Measurements from ENCODE around the gene DBI. TPM values are rescaled to one million over a fixed set of nuclear protein-coding genes. Genes with fewer than 3 reads are reported as not detected.

Gene DBI
- total and polyA plus RNA-seq, 11 donors: 208 to 868 (median 287) TPM

GRCh38 chr2:119421304-119421703, 54.5 kb downstream of the DBI start:
- Histone ChIP-seq H3K36me3 (no peaks in the 10 kb centered on the region), H3K4me3 (no peak overlapping the region), H3K4me1 (peaks cover 0 to 6% (median 0%) of the 10 kb centered on the region in 12 donors), H3K27me3 (peaks cover 0 to 3% (median 0%) of the 10 kb centered on the region in 9 donors), H3K27ac (no peak overlapping the region), H3K9me3 (no peaks in the 10 kb centered on the region)
- ATAC-seq (no peak), DNase-seq (no peak)
- 95 to 100% (median 97%) methylated on average over 1 of the region's 1 CpG for WGBS, 4 donors
- intact Hi-C loops (cut with DNase I): no loop called here
- no peak for TF ChIP-seq POLR2A (IDR thresholded peaks at IDR 0.05)
- TF ChIP-seq, protein P1, sequence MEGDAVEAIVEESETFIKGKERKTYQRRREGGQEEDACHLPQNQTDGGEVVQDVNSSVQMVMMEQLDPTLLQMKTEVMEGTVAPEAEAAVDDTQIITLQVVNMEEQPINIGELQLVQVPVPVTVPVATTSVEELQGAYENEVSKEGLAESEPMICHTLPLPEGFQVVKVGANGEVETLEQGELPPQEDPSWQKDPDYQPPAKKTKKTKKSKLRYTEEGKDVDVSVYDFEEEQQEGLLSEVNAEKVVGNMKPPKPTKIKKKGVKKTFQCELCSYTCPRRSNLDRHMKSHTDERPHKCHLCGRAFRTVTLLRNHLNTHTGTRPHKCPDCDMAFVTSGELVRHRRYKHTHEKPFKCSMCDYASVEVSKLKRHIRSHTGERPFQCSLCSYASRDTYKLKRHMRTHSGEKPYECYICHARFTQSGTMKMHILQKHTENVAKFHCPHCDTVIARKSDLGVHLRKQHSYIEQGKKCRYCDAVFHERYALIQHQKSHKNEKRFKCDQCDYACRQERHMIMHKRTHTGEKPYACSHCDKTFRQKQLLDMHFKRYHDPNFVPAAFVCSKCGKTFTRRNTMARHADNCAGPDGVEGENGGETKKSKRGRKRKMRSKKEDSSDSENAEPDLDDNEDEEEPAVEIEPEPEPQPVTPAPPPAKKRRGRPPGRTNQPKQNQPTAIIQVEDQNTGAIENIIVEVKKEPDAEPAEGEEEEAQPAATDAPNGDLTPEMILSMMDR (IDR thresholded peaks at IDR 0.05): no peak

GRCh38 chr2:119421741-119422140, 55.0 kb downstream of the DBI start:
- intact Hi-C loops (cut with DNase I): no loop called here
- TF ChIP-seq, protein P1 (IDR thresholded peaks at IDR 0.05): no peak
- TF ChIP-seq POLR2A (IDR thresholded peaks at IDR 0.05): no peak
- DNase-seq (no peak), ATAC-seq (no peak)
- Histone ChIP-seq H3K4me1 (peaks cover 0 to 10% (median 0%) of the 10 kb centered on the region in 12 donors), H3K27ac (no peak overlapping the region), H3K27me3 (peaks cover 0 to 3% (median 0%) of the 10 kb centered on the region in 9 donors), H3K4me3 (no peak overlapping the region), H3K9me3 (no peaks in the 10 kb centered on the region), H3K36me3 (no peaks in the 10 kb centered on the region)

Other genes starting within 250 kb of the DBI start
- under 1 TPM in 1 of 9 donors, not detected in 8; 0.25 TPM for gene C1QL2, start 208.2 kb upstream of the DBI start, total RNA-seq
- gene C1QL2, start 208.2 kb upstream of the DBI start, polyA plus RNA-seq: under 1 TPM in 1 of 2 donors, not detected in 1; 0.08 TPM
- 10 to 100 TPM in 6 of 9 donors, 1 to 10 TPM in 3; 6.9 to 38.5 (median 12.2) TPM for gene STEAP3, start 143.1 kb upstream of the DBI start, total RNA-seq
- 1 to 10 TPM; 4.9 to 9.2 TPM for gene STEAP3, start 143.1 kb upstream of the DBI start, polyA plus RNA-seq
- gene C2orf76, start 143 bp upstream of the DBI start, total RNA-seq: 10 to 100 TPM in 1 of 9 donors, 1 to 10 TPM in 8; 1.7 to 11.8 (median 8.8) TPM
- gene C2orf76, start 143 bp upstream of the DBI start, polyA plus RNA-seq: 10 to 100 TPM; 11.3 to 13.8 TPM
- gene TMEM37, start 64.9 kb downstream of the DBI start, total RNA-seq: 10 to 100 TPM in 2 of 9 donors, 1 to 10 TPM in 6, under 1 TPM in 1; 0.81 to 24.6 (median 1.7) TPM
- gene TMEM37, start 64.9 kb downstream of the DBI start, polyA plus RNA-seq: under 1 TPM; 0.75 to 0.88 TPM
- gene SCTR, start 157.5 kb downstream of the DBI start, total RNA-seq: 1 to 10 TPM in 2 of 9 donors, under 1 TPM in 6, not detected in 1; 0.28 to 2.2 (median 0.44) TPM
- under 1 TPM in 1 of 2 donors, not detected in 1; 0.72 TPM for gene SCTR, start 157.5 kb downstream of the DBI start, polyA plus RNA-seq
- gene CFAP221, start 177.5 kb downstream of the DBI start, total RNA-seq: 1 to 10 TPM in 6 of 9 donors, under 1 TPM in 2, not detected in 1; 0.86 to 2.2 (median 1.7) TPM
- under 1 TPM; 0.08 to 0.18 TPM for gene CFAP221, start 177.5 kb downstream of the DBI start, polyA plus RNA-seq

Measured in heart left ventricle (tissue), 16 donors.